Measurements from ENCODE around the gene EXOC3L4.

EXOC3L4 gene

GRCh38 chr14:103093856-103094405, 594 bp upstream of the EXOC3L4 start:
- Histone ChIP-seq H3K36me3 (no peaks in the 10 kb centered on the region), H3K4me1 (no peaks in the 10 kb centered on the region), H3K4me3 (ENCODE audit: low read depth, low read length) (no peak overlapping the region), H3K27me3 (no peaks in the 10 kb centered on the region), H3K9me3 (no peaks in the 10 kb centered on the region)
- TF ChIP-seq CTCF (IDR thresholded peaks at IDR 0.05; ENCODE audit: low read depth, low read length), result no peak
- DNase-seq, result no peak

GRCh38 chr14:103095210-103095778, 769 bp downstream of the EXOC3L4 start:
- DNase-seq, result no peak
- H3K4me3 ChIP-seq (ENCODE audit: low read depth, low read length), result no peak overlapping the region
- no peaks in the 10 kb centered on the region for H3K36me3 ChIP-seq
- H3K27me3 ChIP-seq, result no peaks in the 10 kb centered on the region
- TF ChIP-seq CTCF (IDR thresholded peaks at IDR 0.05; ENCODE audit: low read depth, low read length), result no peak
- H3K9me3 ChIP-seq, result no peaks in the 10 kb centered on the region
- no peaks in the 10 kb centered on the region for H3K4me1 ChIP-seq

DNA sequence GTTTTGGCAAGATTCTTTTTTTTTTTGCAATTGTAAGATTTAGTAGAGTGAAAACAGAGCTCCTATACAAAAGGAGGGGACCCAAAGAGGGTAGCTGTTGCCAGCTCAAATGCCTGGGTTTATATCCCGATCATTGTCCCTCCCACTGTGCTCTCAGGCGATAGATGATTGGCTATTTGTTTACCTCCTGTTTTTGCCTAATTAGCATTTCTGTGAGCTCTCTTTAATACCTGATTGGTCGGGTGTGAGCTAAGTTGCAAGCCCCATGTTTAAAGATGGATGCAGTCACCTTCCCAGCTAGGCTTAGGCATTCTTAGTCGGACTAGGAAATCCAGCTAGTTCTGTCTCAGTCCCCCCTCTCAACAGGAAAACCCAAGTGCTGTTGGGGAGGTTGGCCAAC, 1.9 kb downstream of the EXOC3L4 start:
- DNase-seq, result no peak

GRCh38 chr14:103097244-103097993, 2.9 kb downstream of the EXOC3L4 start:
- Histone ChIP-seq H3K9me3 (no peaks in the 10 kb centered on the region), H3K36me3 (no peaks in the 10 kb centered on the region), H3K4me3 (ENCODE audit: low read depth, low read length) (no peak overlapping the region), H3K27me3 (peaks cover 4% of the 10 kb centered on the region), H3K4me1 (no peaks in the 10 kb centered on the region)
- TF ChIP-seq CTCF (IDR thresholded peaks at IDR 0.05; ENCODE audit: low read depth, low read length), result no peak
- DNase-seq, result no peak

More for the DNA sequence above, 1.9 kb downstream of the EXOC3L4 start:
- no peaks in the 10 kb centered on the region for H3K36me3 ChIP-seq
- no peak overlapping the region for H3K4me3 ChIP-seq (ENCODE audit: low read depth, low read length)
- no peaks in the 10 kb centered on the region for H3K27me3 ChIP-seq
- no peaks in the 10 kb centered on the region for H3K9me3 ChIP-seq
- H3K4me1 ChIP-seq, result no peaks in the 10 kb centered on the region
- no peak for TF ChIP-seq CTCF (IDR thresholded peaks at IDR 0.05; ENCODE audit: low read depth, low read length)

DNA sequence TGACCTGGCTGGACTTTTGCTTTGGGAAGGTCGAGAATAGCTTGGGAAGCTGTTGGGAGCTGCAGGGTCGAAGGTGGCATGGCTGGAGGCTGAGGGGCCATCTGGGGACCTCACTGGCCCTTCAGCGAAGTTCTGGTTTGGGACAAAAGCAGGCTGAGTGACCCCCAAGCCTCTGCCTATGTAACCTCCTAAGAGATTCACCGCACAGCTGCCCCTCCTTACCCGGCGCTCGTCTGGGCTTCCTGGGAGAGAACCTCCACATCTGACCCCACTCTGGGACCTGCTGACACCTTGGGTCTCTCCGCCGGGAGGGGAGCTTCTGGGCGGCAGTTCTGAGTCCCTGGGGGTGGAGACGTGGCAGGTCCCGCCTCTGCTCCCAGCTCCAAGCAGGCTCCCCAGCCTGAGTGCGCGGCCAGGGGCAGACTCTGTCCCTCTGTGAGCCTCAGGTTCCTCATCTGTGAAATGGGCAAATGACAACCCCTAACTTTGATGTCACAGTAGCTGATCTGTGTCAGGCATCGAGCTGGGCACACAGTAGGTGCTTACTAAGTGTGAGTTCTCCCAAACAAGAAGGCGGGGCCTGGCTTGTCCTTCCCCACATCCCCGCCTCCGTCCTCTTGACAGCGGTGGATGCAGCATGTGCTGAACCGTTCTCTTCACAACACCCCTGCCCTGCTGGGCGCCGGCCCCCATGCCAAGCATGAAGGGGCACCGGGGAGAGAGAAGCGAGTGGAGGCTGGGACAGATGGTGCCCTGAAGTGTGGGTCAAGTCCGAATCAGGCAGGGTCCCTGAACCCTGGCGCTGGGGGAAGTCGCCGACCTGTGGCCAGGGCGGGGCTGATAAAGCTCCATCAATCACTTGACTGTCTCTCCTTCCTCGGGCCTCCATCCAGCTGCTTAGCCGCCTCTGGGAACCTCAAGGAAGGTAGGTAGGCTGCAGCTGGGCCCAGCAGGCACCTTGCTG, 3.8 kb downstream of the EXOC3L4 start:
- Histone ChIP-seq H3K4me1 (no peaks in the 10 kb centered on the region), H3K36me3 (no peaks in the 10 kb centered on the region), H3K4me3 (ENCODE audit: low read depth, low read length) (no peak overlapping the region), H3K27me3 (peaks cover 13% of the 10 kb centered on the region), H3K9me3 (no peaks in the 10 kb centered on the region)
- no peak for TF ChIP-seq CTCF (IDR thresholded peaks at IDR 0.05; ENCODE audit: low read depth, low read length)
- no peak for DNase-seq

Measured in BE2C (cell line).